NCI-H345 treated with DMSO at 0.1 percent for 48 hours (cell line): ENCODE measurements around the gene LRP1-AS.
A peak's percentile ranks its signal among the peaks of the same experiment; 100 is the strongest.

ENCODE experiments used
- DNase-seq: peaks from one replicate; lab custom pipeline; 2025; ENCODE audit not compliant: unreplicated experiment; lab: John Stamatoyannopoulos, UW

The LRP1-AS gene

DNA sequence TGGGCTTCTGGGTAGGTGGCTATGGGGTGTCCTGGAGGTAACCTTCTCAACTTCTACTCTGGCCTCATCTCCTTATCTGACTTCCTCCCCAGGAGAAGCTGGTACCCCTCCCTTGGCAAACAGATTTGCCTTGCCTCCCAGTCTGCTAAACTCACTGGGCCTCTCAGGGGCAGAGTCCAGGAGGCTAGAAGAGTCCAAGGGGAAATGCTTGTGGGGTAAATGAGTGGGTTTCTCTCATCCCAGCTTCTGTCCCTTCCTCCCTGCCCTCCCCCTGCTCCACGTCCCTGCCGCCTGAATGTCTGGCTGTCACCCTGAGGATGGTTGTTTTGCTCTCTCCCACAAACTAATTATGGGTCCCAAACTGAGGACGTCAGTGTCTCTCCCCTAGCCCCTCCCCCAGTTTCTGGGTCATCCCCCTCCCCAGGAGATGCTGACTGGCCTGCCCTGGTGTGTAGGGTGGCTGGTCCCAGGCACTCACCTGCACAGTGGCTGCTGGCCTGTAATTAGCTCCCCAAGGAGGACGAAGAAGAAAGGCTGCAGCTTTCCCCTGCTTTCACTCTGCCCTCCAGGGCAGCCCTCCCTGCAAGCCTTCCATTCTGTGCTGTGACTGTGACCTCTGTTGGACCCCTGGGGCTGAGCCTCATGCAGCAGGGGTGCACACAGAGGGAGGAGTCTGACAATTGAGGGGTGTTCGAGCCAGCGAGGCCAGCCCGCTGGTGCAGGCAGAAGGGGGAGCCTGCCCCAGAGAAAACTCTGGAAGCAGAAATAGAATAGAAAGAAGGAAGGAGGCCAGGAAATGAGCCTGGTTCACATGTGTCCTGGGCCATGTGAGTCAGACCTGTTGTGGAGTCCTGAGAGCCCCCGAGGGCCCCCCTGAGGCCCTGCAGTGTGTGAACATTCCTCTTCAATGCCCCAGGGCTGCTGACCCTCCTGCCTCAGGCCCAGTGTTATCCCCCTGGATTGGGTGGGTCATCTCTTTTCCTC, at the start of gene LRP1-AS:
TSS of gene LRP1-AS (minus strand) at position 659 of the 984 bp plus-strand sequence.
- DNase-seq: no peak

DNA sequence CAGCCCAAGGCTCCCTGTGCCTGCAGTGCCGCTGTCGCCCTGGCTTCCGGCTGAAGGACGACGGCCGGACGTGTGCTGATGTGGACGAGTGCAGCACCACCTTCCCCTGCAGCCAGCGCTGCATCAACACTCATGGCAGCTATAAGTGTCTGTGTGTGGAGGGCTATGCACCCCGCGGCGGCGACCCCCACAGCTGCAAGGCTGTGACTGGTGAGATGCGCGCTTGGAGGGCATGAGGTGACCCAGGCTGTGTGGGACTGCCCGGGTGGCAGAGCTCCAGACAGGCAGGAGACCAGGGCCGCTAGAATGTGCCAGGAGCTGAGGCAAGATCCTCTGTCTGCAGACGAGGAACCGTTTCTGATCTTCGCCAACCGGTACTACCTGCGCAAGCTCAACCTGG, 49.5 kb upstream of the LRP1-AS start:
- no peak for DNase-seq

DNA sequence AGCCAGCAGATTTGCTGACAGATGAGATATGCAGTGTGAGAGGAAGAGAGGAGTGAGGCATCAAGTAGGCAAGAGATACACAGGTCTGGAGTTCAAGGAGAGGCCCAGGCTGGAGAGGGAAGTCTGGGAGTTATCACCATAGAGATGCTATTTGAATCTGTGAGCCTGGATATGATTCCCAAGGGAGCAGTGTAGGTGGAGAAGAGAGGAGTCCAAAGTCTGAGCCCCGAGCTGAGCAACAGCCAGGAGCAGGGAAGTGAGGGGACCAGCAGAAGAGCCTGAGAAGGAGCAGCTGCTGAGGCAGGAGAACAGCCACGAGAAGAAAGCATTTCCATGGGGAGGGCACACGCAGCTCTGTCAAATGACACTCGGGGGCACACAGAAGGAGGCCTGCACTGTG, 49.0 kb upstream of the LRP1-AS start:
- DNase-seq: no peak

DNA sequence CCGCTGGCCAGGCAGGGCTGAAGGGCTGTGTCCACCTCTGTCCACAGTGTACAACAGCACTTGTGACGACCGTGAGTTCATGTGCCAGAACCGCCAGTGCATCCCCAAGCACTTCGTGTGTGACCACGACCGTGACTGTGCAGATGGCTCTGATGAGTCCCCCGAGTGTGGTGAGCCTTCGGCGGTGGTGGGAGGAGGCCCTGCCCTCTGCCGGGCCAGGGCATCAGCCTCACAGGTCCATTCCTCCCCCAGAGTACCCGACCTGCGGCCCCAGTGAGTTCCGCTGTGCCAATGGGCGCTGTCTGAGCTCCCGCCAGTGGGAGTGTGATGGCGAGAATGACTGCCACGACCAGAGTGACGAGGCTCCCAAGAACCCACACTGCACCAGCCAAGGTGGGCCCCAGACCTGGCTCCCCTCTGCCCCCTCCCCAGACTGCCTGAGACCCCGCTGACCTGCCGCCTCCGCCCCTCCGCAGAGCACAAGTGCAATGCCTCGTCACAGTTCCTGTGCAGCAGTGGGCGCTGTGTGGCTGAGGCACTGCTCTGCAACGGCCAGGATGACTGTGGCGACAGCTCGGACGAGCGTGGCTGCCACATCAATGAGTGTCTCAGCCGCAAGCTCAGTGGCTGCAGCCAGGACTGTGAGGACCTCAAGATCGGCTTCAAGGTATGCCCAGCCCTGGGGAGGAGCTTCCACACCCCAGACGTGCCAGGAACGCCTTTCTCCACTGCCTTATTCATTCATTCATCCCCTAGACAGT, 48.4 kb upstream of the LRP1-AS start:
- no peak for DNase-seq

DNA sequence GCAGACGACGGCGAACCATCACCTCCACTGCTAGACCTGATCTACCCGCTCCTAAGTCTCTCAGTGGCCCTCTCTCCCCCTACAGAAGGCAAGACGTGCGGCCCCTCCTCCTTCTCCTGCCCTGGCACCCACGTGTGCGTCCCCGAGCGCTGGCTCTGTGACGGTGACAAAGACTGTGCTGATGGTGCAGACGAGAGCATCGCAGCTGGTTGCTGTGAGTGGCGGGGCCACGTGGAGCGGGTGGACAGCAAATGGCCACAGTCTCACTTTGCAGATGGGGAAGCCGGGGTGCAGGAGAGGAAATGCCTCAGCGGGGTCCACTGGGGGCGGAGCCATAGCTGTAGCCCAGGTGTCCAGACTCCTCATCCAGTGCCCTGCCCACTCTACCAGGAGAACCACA, 47.8 kb upstream of the LRP1-AS start:
- no peak for DNase-seq

DNA sequence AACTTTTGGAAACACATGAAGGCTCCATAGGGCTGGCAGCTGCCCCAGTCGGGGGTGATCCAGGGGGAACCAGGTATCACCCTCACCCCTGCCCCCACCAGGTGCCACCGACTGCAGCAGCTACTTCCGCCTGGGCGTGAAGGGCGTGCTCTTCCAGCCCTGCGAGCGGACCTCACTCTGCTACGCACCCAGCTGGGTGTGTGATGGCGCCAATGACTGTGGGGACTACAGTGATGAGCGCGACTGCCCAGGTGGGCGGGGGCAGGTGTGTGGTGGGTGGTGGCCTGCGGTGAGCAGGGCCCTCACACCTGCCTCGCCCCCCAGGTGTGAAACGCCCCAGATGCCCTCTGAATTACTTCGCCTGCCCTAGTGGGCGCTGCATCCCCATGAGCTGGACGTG, 46.8 kb upstream of the LRP1-AS start:
- no peak for DNase-seq

DNA sequence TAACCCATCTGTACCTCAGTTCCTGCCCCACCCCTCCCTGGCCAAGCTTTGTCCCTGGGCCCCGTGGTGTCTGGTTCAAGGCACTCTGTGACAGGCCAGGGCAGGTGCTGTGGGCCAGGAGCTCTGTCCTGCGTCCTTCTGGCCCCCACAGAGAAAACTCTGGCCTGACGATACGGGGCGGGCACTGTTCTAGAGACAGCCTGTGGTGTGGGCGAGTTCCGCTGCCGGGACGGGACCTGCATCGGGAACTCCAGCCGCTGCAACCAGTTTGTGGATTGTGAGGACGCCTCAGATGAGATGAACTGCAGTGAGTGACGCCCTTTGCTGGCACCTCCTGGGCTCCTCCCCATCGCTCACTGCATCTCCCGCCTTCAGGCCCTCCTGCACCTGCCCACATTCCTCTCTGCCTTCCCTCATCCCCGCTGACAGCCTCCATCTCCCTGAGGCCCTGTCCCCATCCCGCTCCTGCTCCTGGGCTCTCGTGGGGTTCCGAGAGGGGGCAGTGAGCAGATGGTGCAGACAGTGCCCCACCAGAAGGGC, 46.4 kb upstream of the LRP1-AS start:
- DNase-seq: no peak

DNA sequence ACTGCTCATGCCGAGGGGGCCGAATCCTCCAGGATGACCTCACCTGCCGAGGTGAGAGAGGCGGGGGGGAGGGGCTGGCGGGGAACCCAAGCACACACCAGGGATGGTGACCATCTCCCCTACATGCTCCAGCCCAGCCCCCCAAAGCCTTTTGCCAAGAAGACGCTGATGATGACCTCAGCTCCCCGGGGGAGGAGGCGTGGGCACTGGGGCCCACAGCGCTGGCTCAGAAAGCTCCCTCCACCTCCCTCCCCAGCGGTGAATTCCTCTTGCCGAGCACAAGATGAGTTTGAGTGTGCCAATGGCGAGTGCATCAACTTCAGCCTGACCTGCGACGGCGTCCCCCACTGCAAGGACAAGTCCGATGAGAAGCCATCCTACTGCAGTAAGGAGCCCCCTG, 45.5 kb upstream of the LRP1-AS start:
- DNase-seq: no peak

DNA sequence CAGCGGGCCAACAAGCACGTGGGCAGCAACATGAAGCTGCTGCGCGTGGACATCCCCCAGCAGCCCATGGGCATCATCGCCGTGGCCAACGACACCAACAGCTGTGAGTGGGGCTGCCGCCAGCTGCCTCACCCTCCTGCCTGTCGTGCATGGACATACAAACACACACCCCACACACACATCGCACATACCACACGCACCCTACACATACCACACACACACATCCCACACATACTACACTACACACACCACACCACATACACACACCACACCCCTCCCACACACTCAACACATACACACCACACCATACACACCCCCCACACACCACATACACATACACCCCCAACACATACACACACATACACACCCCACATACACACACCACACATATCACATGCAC, 44.0 kb upstream of the LRP1-AS start:
- no peak for DNase-seq

DNA sequence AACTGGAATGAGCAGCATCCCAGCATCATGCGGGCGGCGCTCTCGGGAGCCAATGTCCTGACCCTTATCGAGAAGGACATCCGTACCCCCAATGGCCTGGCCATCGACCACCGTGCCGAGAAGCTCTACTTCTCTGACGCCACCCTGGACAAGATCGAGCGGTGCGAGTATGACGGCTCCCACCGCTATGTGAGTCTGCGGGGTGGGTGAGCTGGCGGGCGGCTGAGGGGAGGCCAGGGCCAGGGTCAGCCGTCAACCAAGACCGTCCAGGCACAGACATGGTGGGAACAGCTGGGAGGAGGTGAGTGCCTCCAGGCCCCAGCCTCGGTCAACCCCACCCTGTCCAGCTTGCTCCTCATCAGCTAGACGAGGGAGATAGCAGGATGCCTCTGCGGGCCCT, 43.4 kb upstream of the LRP1-AS start:
- no peak for DNase-seq

DNA sequence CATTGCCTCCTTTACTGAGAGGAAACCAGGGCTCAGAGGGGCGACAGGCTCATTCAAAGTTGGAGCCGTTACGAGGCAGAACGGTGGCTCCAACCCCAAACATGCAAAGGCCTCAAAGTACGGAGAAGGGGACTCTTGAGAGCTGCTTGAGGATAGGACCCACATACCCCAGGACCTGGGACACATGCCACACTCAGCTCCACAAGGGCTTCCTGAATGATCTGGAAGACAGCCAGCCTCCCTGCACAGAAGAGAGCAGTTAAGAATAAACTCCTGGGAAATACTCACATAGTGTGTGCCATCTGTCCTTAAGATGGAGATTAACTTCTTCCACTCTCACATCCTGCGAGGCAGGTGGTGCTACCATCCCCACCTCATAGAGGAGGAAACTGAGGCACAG, 42.6 kb upstream of the LRP1-AS start:
- no peak for DNase-seq

DNA sequence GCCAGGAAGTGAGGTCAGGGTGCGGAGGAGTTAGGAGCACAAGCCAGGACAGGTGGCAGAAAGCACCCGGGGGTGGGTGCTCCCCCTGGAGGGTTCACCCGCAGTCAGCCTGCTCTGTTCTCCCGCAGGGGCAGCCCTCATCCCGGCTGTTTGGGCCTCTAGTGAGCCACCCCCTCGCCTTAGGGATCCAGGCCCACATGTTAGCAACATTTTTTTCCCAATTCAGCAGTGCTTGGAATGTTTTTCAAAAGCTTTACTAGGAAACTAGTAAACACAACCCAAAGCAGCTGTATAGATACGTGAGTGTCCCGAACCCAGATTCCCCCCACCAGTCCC, 40.6 kb upstream of the LRP1-AS start:
- no peak for DNase-seq

DNA sequence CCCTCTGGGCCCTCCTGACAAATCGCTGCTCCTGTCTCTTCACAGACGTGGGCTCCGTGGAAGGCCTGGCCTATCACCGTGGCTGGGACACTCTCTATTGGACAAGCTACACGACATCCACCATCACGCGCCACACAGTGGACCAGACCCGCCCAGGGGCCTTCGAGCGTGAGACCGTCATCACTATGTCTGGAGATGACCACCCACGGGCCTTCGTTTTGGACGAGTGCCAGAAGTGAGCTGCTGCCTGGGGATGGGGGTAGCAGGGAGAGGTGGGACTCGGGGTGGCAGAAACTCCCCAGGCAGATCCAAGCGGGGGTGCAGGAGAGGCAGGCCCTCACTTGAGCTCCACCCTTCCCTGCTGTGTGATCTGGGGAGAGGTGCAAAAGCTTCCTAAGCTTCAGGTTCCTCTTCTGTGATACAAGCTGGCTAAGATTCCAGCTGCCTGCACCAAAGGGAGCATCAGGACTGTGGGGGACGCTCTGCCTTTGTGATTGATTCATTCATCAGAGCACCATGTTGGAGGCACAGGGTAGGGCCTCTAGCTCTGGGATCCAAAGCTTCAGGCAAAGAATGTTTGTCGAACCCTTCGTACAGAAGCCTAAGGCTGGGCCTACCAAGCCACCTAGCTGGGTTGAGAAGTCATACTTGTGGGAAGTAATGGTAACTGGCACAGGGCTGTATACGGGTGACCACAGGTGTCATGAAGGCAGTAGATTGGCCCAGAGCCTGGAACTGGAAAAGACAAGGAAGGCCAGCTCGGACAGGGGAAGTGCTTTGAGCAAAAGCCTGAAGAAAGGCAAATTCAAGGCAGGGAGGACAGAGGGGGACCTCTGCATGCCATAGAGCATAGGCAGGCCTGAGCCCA, 40.0 kb upstream of the LRP1-AS start:
- no peak for DNase-seq

DNA sequence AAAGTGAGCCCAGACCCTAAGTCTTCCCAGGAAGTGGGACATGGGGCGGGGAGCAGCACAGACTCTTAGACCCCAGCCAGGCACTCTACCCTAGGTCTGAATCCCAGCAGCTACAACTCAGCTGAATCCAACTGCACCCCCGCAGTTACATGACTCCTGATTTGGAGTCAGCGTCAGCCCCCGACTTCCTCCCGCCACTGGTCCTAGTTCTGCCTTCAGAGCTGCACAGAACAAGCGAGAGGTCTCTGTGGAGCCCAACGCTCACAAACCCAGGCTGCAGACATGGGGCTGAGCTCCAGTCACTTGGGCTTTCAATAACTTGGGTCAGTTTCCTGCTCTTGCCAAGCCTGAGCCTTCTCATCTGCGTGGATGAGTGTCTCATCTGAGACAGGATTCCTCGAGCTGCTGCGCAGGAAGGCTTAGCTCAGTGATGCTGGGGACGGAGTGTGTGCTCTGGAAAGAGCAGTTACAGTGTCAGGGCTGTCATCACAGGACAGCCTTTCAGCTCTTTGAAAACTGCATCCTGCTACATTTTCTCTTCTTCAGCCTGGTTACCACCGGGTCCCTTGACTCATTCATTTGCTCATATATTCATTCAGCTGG, 38.6 kb upstream of the LRP1-AS start:
- DNase-seq: no peak

DNA sequence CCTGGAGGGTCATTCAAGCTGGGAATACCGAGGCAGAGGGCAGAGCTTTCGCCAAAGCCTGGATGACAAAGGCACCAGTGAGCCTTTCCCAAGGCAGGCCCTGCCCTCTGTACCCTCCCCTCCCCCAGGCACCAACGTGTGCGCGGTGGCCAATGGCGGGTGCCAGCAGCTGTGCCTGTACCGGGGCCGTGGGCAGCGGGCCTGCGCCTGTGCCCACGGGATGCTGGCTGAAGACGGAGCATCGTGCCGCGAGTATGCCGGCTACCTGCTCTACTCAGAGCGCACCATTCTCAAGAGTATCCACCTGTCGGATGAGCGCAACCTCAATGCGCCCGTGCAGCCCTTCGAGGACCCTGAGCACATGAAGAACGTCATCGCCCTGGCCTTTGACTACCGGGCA, 38.0 kb upstream of the LRP1-AS start:
- DNase-seq: no peak

DNA sequence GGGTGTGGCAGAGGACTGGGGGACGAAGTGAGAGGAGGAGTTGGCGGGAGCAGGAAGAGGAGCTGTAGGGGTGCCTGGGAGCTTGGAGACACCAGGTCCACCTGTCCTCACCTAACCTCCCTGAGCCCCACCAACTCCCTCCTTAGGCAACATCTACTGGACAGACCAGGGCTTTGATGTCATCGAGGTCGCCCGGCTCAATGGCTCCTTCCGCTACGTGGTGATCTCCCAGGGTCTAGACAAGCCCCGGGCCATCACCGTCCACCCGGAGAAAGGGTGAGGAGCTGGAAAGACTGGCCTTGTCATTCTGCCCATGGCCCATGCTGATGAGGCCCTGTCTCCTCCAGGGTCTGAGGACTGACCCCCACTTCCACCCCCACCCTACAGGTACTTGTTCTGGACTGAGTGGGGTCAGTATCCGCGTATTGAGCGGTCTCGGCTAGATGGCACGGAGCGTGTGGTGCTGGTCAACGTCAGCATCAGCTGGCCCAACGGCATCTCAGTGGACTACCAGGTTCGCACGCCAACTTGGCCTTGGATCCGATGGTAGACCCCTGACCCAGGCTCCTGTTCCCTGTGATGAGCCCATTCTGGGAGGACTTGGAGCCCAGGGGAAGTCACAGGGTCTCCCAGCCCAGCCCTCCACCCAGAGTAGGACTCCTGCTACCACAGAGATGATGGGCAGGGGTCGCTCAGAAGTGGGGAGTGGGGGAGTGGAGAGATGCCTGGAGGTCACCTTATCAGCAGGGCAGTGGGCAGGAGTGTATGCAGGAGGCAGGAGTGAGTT, 36.7 kb upstream of the LRP1-AS start:
- no peak for DNase-seq

DNA sequence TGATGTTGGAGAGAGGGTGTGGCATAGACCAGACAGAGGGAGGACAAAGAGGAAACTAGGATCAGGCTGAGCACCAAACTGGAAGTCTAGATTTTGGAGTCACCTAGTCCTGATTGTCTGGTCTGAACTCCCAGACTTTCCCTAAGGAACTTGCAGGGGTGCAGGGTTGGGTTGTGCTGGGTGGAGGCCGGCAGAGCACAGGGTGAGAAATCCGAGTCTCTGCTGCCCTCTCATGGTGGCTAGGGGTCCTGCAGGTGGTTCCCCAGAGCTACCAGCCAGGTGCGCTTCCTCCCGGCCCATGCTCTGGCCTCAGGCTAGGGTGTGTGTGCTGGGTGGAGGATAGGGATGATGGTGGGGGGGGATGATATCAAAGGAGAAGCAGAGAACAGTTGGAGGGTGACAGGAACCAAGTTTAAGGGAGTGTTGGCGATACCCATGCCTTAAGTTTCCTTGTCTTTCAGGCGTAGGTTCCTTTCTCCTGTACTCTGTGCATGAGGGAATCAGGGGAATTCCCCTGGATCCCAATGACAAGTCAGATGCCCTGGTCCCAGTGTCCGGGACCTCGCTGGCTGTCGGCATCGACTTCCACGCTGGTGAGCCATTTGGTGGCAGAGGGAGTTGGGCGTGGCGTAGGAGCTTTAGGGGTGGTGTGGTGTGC, 35.6 kb upstream of the LRP1-AS start:
- peak; percentile 71 for DNase-seq

DNA sequence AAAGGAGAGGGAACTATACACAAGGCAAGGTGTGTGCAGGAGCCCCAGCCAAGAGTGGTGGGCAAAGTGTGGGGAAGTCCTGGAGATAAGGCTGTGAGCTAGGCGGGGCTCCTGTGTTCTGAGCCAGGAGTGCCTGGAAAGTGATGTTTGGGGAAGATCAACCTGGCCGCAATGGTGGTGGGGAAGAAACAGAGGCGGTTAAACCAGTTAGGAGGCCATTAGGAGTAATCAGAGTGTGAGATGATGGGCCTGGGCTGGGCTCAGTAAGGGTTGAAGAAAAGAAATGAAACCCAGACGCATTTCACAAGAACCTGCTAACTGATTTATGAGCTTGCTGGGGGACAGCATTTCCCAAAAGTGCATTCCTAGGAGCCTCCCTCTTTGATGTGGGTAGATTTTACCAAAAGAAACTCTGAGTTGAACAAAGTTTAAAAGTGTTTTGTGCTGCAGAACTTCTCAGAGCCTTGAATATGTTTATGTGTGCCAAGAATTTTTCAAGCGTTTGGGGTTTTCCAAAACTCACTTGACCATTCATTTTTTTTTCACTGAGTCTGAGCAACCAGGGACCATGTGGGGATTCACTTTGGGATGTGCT, 34.2 kb upstream of the LRP1-AS start:
- DNase-seq: no peak

DNA sequence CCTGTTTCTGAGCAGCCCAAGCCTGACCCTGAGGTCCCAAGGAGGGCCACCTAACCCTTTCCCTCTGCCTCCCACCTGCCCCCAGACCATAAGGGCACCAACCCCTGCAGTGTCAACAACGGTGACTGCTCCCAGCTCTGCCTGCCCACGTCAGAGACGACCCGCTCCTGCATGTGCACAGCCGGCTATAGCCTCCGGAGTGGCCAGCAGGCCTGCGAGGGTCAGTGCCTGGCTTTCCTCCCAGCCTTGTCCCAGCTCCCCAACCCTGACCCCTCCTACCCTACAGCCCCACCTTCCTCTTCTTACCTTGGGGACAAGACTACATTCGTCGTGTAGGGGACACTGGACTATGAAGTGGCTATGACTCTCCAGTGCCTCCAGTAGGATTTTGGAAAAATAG, 33.7 kb upstream of the LRP1-AS start:
- DNase-seq: no peak
